ENCODE data around the gene LYSMD4.
A peak's percentile ranks its signal among the peaks of the same experiment; 100 is the strongest.

Gene LYSMD4

DNA sequence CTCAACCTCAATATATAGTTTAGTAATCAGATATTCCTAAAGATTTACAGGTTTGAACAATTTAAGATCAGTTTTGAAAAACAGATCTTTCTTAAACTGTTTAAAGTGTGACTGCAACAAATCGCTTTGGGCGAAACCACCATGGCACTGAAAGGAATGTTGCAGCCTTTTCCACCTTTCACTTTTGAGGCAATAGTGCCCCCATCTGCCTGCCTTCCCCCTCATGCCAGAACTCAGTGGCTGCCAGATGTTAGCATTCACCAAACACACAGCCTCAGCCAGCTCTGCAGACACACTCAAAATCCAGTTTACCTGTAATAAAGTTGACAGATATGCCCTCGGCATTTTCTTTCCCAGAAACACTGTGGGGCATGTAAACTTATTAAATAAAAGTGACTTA lies 3.3 kb downstream of the LYSMD4 start:
- DNase-seq = peak; percentile 12 to 14

DNA sequence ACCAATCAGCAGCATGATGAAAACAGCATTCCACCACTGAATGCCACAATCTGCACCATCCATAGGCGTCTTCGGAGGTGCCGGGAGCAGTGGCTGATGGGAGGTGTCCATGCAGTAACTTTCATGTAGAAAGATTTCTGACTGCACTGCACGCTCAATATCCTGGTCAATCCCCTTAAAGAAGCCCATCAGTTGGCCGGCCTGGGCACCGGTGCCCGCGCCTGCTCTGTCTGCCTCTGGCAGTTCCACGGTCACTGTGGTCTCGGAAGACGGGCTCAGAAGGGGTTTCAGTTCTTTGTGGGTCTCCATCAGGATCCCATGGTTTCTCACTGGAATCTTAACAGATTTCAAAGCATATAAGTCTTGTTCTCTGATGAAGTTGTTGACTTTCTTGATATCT lies 3.9 kb downstream of the LYSMD4 start:
- no peak for DNase-seq

- no peak for DNase-seq
These were observed 4.3 kb downstream of the LYSMD4 start for GRCh38 chr15:99728916-99729315.

DNA sequence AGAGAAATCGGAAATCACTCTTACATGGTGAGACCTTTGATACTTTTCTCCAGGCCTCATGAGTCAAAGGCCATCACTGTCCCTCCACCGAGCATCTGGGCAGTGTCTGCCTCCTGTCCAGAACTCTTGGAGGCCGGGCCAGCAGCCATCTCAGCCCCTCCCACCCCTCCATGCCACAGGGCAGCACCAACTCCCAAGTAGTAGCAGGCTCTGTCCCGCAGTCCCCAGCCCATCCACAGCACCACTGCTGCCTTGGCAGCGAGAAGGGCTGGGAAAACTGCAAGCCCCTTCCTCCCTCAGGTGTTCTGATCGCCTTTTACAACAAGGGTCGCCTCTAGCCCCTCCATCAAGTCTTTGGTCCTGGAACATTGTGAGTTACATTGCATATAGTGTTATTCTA lies 5.5 kb downstream of the LYSMD4 start:
- DNase-seq = no peak

GRCh38 chr15:99727330-99727729 lies 5.9 kb downstream of the LYSMD4 start:
- no peak for DNase-seq

DNA sequence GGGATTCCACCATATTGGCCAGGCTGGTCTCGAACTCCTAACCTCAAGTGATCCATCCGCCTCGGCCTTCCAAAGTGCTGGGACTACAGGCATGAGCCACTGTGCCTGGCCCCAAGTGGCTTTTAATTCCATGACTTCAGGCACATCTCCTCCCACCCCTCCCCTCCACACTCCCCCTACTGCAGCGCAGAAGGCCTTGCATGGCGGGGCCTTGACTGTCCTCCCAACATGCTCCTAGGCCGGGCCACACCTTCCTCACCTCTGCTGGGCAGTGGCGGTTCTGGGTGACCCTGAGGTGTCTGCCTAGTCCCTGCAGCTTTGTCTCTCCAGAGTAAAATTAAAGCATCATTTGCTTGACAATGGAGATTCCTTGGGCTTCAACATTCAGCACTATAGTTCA lies 6.9 kb downstream of the LYSMD4 start:
- DNase-seq = no peak

GRCh38 chr15:99722406-99722805 lies 10.8 kb downstream of the LYSMD4 start:
- DNase-seq = no peak

- DNase-seq = no peak
These were observed 11.3 kb downstream of the LYSMD4 start for GRCh38 chr15:99721896-99722295.

DNA sequence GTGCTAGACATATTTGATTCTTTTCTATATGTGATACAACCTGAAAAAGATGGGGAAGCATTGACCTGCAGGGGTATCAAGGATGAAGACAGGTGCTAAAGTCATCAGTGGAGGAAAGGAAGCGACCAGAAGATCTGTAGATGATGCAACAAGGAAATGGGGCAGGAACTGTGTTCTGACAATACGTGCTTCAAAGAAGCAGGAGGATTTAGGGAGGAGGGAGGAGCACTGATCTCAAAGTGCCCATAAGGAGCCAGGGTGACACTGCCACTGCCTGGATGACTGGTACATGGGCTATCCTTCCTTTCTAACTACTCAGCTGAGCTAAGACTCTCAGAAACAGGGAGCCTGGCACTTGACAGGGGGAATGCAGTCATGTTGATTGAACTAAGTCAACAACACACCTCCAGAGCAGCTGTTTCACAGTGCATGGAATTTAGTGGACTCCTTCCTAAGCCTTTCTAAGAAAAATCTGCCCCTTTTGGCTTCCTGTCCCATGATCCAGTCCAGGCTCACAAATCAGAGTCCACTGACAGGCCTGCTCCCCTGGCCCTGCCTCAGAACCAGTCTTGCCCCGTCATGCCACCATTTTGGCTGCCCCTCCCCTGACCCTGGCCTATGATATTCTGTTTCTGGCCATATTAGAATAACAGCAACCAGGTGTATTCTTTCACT lies 12.0 kb downstream of the LYSMD4 start:
- DNase-seq = no peak

DNA sequence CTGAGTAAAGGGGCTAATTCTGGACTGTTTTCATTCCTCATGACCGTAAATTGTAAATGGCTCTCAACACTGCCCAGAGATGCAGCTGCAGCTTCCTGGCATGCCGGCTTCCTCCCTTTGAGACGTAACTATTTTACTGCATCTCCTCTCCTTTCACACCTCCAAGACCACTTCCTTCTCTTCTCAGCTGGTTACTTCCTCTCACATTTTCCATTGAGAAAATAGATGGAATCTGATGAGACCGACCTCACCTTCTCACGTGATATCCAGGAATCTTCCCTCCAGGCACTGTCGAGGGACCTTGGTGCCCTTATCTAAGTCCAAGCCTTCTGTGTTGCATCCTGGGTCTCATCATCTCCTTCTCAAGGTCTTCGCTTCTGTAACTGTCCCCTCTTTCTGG lies 12.7 kb downstream of the LYSMD4 start:
- no peak for DNase-seq

GRCh38 chr15:99719096-99719541 lies 14.1 kb downstream of the LYSMD4 start:
- DNase-seq = no peak

- DNase-seq = no peak
These were observed 14.8 kb downstream of the LYSMD4 start for GRCh38 chr15:99718421-99718820.

GRCh38 chr15:99717161-99718009 lies 15.9 kb downstream of the LYSMD4 start:
- no peak for DNase-seq

GRCh38 chr15:99716540-99717095 lies 16.6 kb downstream of the LYSMD4 start:
- DNase-seq = no peak

DNA sequence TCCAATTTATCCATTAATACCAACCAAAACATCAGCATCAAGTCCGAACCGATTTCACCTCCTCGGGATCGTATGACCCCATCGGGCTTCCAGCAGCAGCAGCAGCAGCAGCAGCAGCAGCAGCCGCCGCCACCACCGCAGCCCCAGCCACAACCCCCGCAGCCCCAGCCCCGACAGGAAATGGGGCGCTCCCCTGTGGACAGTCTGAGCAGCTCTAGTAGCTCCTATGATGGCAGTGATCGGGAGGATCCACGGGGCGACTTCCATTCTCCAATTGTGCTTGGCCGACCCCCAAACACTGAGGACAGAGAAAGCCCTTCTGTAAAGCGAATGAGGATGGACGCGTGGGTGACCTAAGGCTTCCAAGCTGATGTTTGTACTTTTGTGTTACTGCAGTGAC lies 20.8 kb downstream of the LYSMD4 start:
- DNase-seq = no peak

- no peak for DNase-seq
These were observed 21.6 kb downstream of the LYSMD4 start for GRCh38 chr15:99711625-99712024.

DNA sequence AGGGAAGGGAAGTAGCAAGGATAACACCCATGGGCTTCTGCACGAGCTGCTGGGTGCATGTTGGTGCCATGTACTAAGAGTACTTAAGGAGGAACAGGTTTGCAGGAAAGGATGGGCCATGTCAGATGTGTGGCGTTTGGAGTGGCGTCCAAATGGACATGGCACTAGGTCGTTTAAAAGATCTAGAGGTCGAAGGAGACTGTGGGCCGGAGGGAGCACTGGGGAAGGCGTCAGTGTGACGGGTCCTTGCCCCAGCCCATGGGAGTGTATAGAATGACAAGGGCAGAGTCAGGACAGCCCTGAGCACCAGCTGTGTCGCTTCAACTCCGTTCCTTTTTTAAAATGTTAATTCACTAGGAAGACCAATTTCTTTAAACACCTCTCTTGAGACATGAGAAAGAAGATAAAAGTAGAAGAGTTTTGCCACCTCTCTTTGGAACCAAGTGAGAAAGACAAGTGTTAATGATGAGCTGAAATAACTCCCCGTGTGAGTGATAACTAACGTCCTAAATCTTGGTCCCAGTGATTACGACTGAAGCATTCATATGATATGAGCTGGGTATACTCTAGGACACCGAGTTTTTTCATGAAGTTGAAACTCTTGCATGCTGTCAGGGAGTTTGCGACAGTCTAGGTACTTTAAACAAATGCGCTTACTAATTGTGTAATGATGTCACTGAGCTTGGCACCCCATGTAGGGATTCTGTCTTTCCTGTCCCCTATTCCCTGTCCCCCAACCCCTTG lies 23.8 kb downstream of the LYSMD4 start:
- no peak for DNase-seq

- no peak for DNase-seq
These were observed 24.7 kb downstream of the LYSMD4 start for GRCh38 chr15:99708563-99708962.

GRCh38 chr15:99707473-99708270 lies 25.6 kb downstream of the LYSMD4 start:
- peak in 1 of 2 experiments; percentile 23 for DNase-seq

DNA sequence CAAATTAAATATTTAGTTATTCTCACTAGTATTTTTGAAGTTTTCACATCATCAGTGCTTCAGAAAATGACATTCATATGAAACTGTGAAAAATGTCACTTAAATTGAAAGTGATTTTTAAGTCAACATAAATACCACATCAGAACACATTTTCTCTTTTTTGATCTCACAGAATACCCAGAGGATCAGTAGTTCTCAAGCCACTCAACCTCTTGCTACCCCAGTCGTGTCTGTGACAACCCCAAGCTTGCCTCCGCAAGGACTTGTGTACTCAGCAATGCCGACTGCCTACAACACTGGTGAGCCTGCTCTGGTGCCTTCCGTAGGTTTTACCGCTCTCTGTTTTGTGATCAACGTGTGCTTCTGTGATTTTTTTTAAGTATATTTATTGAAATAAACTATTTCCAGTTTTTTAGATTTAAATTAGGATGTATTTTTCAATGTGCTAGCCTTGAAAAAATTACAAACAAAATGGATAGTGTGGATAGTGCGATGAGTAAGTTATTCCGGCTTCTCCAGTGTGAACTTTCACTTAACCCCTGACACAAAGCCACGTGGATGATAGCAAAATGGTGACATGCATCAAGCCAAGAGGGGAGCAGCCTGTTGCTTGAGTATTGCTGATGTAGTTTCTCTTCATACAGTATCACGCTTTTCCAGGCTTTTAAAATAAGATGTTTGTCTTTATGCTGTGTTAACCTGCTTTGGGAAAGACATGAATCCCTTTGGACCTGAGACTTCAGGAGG lies 26.5 kb downstream of the LYSMD4 start:
- peak; percentile 17 to 25 for DNase-seq

DNA sequence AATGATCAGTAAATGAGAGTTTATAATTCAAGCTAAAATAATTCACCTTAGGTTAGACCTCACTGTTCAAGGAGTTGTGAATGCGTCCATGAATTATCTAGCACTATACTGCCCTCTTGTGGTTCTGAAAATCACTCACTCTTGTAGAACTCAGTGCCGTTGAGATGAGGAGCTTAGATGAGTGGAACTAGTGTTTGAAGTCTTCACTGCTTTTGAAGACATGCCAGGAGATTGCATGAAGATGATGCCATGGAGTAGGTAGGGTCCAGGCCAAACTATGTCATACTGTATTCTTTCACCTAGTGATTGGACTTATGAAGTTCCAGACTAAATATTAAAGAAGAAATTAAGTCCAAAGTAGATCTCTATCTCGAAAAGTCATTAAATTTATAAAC lies 28.8 kb downstream of the LYSMD4 start:
- DNase-seq = no peak
